Pancreas (tissue), 10 donors: ENCODE measurements around the gene ALPK3. TPM values are rescaled to one million over a fixed set of nuclear protein-coding genes. Genes with fewer than 3 reads are reported as not detected.

ENCODE experiments used
- ATAC-seq, 4 donors: fragments of 200-7000 bp; cut with Tn5 transposase; one replicate each; pipeline versions ENCODE4 v1.8.0 to v1.9.1; 2020; ENCODE audit warnings: mild to moderate bottlenecking in 4 of 4, moderate library complexity in 4 of 4
- DNase-seq, 6 donors: peaks; one replicate each; pipeline ENCODE4 v3.0.0-alpha.2; 2020
- FAIRE-seq: peaks from 2 replicates; lab custom pipeline; 2012; peaks lifted over from hg19 to GRCh38; lab: Jason Lieb, UNC
- H3K27ac ChIP-seq, 4 donors: fragments of 200-600 bp; sonication (generic); 1 replicate in 3 of 4; 2 replicates in 1 of 4; pipeline versions ENCODE4 v1.5.0 to v1.8.0; 2020
- H3K27me3 ChIP-seq, 4 donors: fragments of 200-600 bp; one replicate each; pipeline ENCODE4 v1.8.0; 2021
- H3K36me3 ChIP-seq, 3 donors: fragments of 200-600 bp; sonication (generic) in 1 of 3; one replicate each; pipeline versions ENCODE4 v1.5.0 to v1.8.0; 2020 to 2021
- H3K4me1 ChIP-seq, 3 donors: fragments of 200-600 bp; one replicate each; pipeline ENCODE4 v1.8.0; 2021
- H3K4me3 ChIP-seq, 4 donors: fragments of 200-600 bp; sonication (generic) in 2 of 4; one replicate each; pipeline versions ENCODE4 v1.5.0 to v1.8.0; 2020 to 2021
- H3K9me3 ChIP-seq, 4 donors: fragments of 200-600 bp; one replicate each; pipeline ENCODE4 v1.8.0; 2021
- WGBS, 2 donors: extraction: QIAGEN DNeasy Blood & Tissue Kit; methylation state at CpG; one replicate each; pipeline ENCODE4 v1.1.7; 2013; 5-methylcytosine and 5-hydroxymethylcytosine counted together
- intact Hi-C, 3 donors: fragments of 100-400 bp; cut with DNase I; formaldehyde crosslinking; loops; one replicate each; pipeline versions ENCODE4 v1.11.1 to v1.14.2; 2022
- polyA plus RNA-seq, 2 donors: library from polyadenylated mRNA; stranded (reverse); fragments of 200-250 nt; gene quantifications; one replicate each; pipeline ENCODE4 v1.2.3, GENCODE V29; 2013
- total RNA-seq, 6 donors: library from RNA; stranded (reverse); fragmentation: NEBNext Ultra II Directional in 4 of 6; extraction: Animal tissue kit (Norgen Biotek cat#: 25700) in 4 of 6; gene quantifications; one replicate each; pipeline versions ENCODE4 v1.2.1 to v1.2.4, GENCODE V29; 2021 to 2023
- TF ChIP-seq, protein P1 (sequence below), 4 donors: fragments of 200-600 bp; sonication (generic) in 3 of 4; IDR thresholded peaks; one replicate each; pipeline versions ENCODE4 v1.5.0 to v1.8.0; 2021; ENCODE audit warnings: antibody characterized with exemption in 4 of 4
- donor health status: healthy with polysubstance abuse.
- donor health status: DM: no; HTN: no; CAD: no; lungs with moderate emphysema.
- donor health status: DM: no; HTN: no; CAD: no.
- donor health status: control.
- donor health status: control.
- donor health status: Bipolar disorder and iron deficiency.
- donor health status: DM: yes; HTN: yes; CAD: no.
- donor health status: DM: no; HTN: no; CAD: no.
- donor health status: DM: no; HTN: no; CAD: no.
- donor health status: DM: yes; HTN: yes; CAD: no.

Gene ALPK3, protein sequence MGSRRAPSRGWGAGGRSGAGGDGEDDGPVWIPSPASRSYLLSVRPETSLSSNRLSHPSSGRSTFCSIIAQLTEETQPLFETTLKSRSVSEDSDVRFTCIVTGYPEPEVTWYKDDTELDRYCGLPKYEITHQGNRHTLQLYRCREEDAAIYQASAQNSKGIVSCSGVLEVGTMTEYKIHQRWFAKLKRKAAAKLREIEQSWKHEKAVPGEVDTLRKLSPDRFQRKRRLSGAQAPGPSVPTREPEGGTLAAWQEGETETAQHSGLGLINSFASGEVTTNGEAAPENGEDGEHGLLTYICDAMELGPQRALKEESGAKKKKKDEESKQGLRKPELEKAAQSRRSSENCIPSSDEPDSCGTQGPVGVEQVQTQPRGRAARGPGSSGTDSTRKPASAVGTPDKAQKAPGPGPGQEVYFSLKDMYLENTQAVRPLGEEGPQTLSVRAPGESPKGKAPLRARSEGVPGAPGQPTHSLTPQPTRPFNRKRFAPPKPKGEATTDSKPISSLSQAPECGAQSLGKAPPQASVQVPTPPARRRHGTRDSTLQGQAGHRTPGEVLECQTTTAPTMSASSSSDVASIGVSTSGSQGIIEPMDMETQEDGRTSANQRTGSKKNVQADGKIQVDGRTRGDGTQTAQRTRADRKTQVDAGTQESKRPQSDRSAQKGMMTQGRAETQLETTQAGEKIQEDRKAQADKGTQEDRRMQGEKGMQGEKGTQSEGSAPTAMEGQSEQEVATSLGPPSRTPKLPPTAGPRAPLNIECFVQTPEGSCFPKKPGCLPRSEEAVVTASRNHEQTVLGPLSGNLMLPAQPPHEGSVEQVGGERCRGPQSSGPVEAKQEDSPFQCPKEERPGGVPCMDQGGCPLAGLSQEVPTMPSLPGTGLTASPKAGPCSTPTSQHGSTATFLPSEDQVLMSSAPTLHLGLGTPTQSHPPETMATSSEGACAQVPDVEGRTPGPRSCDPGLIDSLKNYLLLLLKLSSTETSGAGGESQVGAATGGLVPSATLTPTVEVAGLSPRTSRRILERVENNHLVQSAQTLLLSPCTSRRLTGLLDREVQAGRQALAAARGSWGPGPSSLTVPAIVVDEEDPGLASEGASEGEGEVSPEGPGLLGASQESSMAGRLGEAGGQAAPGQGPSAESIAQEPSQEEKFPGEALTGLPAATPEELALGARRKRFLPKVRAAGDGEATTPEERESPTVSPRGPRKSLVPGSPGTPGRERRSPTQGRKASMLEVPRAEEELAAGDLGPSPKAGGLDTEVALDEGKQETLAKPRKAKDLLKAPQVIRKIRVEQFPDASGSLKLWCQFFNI (N-terminal part only)
- 10 to 100 TPM in 3 of 6 donors, 1 to 10 TPM in 3; 3.2 to 23.7 (median 8.1) TPM for total RNA-seq
- 10 to 100 TPM in 1 of 2 donors, 1 to 10 TPM in 1; 8.1 to 13.0 TPM for polyA plus RNA-seq

DNA sequence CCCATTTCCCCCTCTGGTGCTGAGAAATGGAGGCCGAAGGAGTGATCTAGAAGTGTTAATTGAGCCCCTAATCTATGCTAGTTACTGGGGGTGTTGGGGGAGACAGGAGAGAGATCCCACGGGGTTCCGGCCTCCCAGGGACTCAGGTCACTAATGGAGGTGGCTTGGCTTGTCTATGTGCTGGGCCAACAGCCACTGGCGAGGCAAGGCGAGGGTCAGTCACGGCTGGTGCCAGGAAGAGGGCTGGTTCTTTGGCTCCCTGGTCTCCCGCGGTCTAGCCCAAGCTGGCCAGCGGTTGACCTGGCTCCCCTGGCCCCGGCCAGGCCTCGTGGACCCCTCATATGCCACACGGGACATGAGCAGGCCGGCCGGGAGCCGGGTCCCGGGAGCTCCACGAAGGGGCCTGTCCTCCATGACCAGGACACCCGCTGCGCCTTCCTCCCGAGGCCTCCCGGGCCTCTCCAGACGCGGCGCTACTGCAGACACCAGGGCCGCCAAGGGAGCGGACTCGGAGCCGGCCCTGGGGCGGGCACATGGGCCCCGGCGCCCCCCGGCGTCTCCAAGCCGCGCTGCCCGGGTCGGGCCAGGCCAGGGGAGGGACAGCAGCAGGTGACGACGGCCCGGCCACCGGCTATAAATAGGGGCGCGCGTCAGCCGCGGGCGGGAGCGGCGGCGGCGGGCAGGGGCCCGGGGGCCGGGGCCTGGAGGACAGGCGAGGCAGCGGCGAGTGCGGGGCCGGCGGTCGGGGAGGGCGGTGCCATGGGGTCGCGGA lies at the start of gene ALPK3:
Gene ALPK3, plus strand, starts transcription at position 663 of the 772 bp plus-strand sequence. Its CDS starts 97 bp downstream, at position 760.
- Histone ChIP-seq H3K36me3 (no peaks in the 10 kb centered on the region), H3K9me3 (no peaks in the 10 kb centered on the region), H3K27ac (peak within 1 kb of the TSS; percentile 46 to 90 (median 78)), H3K4me3 (peak within 1 kb of the TSS in 3 of 4 donors; percentile 24 to 43 (median 40)), H3K27me3 (no peaks in the 10 kb centered on the region), H3K4me1 (peaks cover 12 to 20% (median 17%) of the 10 kb centered on the region in 3 donors)
- TF ChIP-seq, protein P1, sequence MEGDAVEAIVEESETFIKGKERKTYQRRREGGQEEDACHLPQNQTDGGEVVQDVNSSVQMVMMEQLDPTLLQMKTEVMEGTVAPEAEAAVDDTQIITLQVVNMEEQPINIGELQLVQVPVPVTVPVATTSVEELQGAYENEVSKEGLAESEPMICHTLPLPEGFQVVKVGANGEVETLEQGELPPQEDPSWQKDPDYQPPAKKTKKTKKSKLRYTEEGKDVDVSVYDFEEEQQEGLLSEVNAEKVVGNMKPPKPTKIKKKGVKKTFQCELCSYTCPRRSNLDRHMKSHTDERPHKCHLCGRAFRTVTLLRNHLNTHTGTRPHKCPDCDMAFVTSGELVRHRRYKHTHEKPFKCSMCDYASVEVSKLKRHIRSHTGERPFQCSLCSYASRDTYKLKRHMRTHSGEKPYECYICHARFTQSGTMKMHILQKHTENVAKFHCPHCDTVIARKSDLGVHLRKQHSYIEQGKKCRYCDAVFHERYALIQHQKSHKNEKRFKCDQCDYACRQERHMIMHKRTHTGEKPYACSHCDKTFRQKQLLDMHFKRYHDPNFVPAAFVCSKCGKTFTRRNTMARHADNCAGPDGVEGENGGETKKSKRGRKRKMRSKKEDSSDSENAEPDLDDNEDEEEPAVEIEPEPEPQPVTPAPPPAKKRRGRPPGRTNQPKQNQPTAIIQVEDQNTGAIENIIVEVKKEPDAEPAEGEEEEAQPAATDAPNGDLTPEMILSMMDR (IDR thresholded peaks at IDR 0.05) = no peak
- intact Hi-C loops = no loop called here
- no peak for FAIRE-seq
- ATAC-seq = peak; percentile 64 to 69 (median 64)
- peak; percentile 57 to 87 (median 77) for DNase-seq
- WGBS, 2 donors = 26 to 38% methylated on average over 47 to 63 of the region's 63 CpGs

DNA sequence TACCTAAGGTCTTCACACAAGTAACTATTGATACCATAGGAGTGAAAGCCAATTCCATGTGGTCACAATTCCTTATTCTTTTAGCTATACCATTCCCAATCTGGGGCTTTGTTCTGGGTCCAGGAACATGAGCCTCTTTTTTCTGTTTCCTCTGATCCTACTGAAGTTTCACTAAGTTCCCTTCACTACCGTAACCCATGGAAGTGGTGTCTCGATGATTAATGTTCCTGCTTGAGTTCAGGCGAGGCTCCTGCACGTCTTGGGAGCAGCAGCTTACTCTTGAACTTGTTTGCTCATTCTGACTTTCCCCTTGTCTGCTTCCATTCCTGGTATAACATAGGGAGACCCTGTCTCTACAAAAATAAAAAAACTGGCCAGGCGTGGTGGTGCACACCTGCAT lies 45.1 kb upstream of the ALPK3 start:
- Histone ChIP-seq H3K4me1 (peaks cover 0 to 16% (median 4%) of the 10 kb centered on the region in 3 donors), H3K36me3 (peaks cover 0 to 8% (median 2%) of the 10 kb centered on the region in 3 donors), H3K9me3 (no peaks in the 10 kb centered on the region), H3K27me3 (no peaks in the 10 kb centered on the region), H3K27ac (no peak overlapping the region), H3K4me3 (no peak overlapping the region)
- FAIRE-seq (no peak), DNase-seq (no peak), ATAC-seq (no peak)
- TF ChIP-seq, protein P1 (IDR thresholded peaks at IDR 0.05) = no peak
- intact Hi-C loops = no loop called here
- WGBS, 2 donors = 74 to 76% methylated on average over 5 of the region's 5 CpGs

DNA sequence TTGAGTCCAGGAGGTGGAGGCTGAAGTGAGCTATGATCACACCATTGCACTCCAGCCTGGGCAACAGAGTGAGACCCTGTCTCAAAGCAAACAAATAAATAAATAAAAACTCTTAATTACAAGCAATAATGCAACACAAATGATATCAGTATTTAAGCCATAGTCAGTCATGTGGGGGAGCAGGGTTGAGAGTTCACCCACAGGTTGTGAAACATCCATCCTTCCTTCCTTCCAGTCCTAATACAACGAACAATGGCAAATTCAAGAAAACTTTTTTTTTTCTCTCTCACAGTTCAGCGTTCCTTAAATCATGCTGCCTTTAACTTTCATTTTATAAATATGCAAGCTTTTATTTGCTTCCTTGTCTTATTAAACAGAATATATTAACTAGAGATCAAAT lies 44.7 kb upstream of the ALPK3 start:
- Histone ChIP-seq H3K27ac (no peak overlapping the region), H3K4me3 (no peak overlapping the region), H3K36me3 (peaks cover 0 to 8% (median 2%) of the 10 kb centered on the region in 3 donors), H3K4me1 (peaks cover 0 to 16% (median 4%) of the 10 kb centered on the region in 3 donors), H3K9me3 (no peaks in the 10 kb centered on the region), H3K27me3 (no peaks in the 10 kb centered on the region)
- FAIRE-seq (no peak), ATAC-seq (peak in 1 of 4 donors; percentile 24), DNase-seq (no peak)
- TF ChIP-seq, protein P1 (IDR thresholded peaks at IDR 0.05) = no peak
- WGBS, 2 donors = 75% methylated on average over 2 of the region's 2 CpGs
- intact Hi-C loops = no loop called here

DNA sequence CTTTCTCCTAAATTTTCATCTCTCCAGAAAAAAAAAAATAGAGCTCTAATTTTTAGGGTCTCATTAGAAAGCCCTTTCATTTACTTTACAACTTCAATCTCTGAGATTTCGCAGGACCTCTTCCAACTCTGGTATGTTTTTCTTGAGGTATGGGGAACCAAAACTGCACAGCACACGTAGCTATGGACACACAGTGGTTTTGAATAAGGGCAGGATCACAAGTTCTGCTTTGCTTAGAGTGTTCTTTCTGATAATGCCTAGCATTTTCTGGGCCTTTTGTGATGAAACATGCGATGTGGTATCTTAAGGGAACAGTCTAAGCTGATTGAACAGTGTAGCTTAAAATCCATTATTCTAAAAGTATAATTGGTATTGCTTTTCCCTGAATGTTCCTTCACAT lies 43.4 kb upstream of the ALPK3 start:
- FAIRE-seq (no peak), DNase-seq (no peak), ATAC-seq (peak in 2 of 4 donors; percentile 23 to 58)
- Histone ChIP-seq H3K9me3 (no peaks in the 10 kb centered on the region), H3K27ac (no peak overlapping the region), H3K36me3 (peaks cover 0 to 8% (median under 1%) of the 10 kb centered on the region in 3 donors), H3K4me3 (no peak overlapping the region), H3K4me1 (peaks cover 0 to 16% (median 4%) of the 10 kb centered on the region in 3 donors), H3K27me3 (no peaks in the 10 kb centered on the region)
- 91 to 94% methylated on average over 3 of the region's 3 CpGs for WGBS, 2 donors
- intact Hi-C loops = no loop called here
- TF ChIP-seq, protein P1 (IDR thresholded peaks at IDR 0.05) = no peak
